ENCODE results near the gene LUM. TPM values are rescaled to one million over a fixed set of nuclear protein-coding genes. Genes with fewer than 3 reads are reported as not detected.

The LUM gene
- total and polyA plus RNA-seq, 2 experiments from 2014 or later: 0.27 TPM; not detected in 1

GRCh38 chr12:91154131-91154530 lies 42.8 kb upstream of the LUM start (continued):
- TF ChIP-seq, protein P1, sequence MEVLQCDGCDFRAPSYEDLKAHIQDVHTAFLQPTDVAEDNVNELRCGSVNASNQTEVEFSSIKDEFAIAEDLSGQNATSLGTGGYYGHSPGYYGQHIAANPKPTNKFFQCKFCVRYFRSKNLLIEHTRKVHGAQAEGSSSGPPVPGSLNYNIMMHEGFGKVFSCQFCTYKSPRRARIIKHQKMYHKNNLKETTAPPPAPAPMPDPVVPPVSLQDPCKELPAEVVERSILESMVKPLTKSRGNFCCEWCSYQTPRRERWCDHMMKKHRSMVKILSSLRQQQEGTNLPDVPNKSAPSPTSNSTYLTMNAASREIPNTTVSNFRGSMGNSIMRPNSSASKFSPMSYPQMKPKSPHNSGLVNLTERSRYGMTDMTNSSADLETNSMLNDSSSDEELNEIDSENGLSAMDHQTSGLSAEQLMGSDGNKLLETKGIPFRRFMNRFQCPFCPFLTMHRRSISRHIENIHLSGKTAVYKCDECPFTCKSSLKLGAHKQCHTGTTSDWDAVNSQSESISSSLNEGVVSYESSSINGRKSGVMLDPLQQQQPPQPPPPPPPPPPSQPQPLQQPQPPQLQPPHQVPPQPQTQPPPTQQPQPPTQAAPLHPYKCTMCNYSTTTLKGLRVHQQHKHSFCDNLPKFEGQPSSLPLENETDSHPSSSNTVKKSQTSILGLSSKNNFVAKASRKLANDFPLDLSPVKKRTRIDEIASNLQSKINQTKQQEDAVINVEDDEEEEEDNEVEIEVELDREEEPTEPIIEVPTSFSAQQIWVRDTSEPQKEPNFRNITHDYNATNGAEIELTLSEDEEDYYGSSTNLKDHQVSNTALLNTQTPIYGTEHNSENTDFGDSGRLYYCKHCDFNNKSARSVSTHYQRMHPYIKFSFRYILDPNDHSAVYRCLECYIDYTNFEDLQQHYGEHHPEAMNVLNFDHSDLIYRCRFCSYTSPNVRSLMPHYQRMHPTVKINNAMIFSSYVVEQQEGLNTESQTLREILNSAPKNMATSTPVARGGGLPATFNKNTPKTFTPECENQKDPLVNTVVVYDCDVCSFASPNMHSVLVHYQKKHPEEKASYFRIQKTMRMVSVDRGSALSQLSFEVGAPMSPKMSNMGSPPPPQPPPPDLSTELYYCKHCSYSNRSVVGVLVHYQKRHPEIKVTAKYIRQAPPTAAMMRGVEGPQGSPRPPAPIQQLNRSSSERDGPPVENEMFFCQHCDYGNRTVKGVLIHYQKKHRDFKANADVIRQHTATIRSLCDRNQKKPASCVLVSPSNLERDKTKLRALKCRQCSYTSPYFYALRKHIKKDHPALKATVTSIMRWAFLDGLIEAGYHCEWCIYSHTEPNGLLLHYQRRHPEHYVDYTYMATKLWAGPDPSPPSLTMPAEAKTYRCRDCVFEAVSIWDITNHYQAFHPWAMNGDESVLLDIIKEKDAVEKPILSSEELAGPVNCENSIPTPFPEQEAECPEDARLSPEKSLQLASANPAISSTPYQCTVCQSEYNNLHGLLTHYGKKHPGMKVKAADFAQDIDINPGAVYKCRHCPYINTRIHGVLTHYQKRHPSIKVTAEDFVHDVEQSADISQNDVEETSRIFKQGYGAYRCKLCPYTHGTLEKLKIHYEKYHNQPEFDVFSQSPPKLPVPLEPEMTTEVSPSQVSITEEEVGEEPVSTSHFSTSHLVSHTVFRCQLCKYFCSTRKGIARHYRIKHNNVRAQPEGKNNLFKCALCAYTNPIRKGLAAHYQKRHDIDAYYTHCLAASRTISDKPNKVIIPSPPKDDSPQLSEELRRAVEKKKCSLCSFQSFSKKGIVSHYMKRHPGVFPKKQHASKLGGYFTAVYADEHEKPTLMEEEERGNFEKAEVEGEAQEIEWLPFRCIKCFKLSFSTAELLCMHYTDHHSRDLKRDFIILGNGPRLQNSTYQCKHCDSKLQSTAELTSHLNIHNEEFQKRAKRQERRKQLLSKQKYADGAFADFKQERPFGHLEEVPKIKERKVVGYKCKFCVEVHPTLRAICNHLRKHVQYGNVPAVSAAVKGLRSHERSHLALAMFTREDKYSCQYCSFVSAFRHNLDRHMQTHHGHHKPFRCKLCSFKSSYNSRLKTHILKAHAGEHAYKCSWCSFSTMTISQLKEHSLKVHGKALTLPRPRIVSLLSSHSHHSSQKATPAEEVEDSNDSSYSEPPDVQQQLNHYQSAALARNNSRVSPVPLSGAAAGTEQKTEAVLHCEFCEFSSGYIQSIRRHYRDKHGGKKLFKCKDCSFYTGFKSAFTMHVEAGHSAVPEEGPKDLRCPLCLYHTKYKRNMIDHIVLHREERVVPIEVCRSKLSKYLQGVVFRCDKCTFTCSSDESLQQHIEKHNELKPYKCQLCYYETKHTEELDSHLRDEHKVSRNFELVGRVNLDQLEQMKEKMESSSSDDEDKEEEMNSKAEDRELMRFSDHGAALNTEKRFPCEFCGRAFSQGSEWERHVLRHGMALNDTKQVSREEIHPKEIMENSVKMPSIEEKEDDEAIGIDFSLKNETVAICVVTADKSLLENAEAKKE (CRISPR knock-in tag; IDR thresholded peaks at IDR 0.05): no peak
- no peak for TF ChIP-seq POLR2AphosphoS5 (IDR thresholded peaks at IDR 0.05; ENCODE audit: low read depth)
- no peak for TF ChIP-seq CREB1 (CRISPR knock-in tag; IDR thresholded peaks at IDR 0.05; ENCODE audit: low read depth)
- no peak for TF ChIP-seq STAT1 (IDR thresholded peaks at IDR 0.05; ENCODE audit: unreplicated experiment)
- TF ChIP-seq, protein P2, sequence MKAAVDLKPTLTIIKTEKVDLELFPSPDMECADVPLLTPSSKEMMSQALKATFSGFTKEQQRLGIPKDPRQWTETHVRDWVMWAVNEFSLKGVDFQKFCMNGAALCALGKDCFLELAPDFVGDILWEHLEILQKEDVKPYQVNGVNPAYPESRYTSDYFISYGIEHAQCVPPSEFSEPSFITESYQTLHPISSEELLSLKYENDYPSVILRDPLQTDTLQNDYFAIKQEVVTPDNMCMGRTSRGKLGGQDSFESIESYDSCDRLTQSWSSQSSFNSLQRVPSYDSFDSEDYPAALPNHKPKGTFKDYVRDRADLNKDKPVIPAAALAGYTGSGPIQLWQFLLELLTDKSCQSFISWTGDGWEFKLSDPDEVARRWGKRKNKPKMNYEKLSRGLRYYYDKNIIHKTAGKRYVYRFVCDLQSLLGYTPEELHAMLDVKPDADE (IDR thresholded peaks at IDR 0.05): no peak
- TF ChIP-seq, protein P3, sequence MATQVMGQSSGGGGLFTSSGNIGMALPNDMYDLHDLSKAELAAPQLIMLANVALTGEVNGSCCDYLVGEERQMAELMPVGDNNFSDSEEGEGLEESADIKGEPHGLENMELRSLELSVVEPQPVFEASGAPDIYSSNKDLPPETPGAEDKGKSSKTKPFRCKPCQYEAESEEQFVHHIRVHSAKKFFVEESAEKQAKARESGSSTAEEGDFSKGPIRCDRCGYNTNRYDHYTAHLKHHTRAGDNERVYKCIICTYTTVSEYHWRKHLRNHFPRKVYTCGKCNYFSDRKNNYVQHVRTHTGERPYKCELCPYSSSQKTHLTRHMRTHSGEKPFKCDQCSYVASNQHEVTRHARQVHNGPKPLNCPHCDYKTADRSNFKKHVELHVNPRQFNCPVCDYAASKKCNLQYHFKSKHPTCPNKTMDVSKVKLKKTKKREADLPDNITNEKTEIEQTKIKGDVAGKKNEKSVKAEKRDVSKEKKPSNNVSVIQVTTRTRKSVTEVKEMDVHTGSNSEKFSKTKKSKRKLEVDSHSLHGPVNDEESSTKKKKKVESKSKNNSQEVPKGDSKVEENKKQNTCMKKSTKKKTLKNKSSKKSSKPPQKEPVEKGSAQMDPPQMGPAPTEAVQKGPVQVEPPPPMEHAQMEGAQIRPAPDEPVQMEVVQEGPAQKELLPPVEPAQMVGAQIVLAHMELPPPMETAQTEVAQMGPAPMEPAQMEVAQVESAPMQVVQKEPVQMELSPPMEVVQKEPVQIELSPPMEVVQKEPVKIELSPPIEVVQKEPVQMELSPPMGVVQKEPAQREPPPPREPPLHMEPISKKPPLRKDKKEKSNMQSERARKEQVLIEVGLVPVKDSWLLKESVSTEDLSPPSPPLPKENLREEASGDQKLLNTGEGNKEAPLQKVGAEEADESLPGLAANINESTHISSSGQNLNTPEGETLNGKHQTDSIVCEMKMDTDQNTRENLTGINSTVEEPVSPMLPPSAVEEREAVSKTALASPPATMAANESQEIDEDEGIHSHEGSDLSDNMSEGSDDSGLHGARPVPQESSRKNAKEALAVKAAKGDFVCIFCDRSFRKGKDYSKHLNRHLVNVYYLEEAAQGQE (IDR thresholded peaks at IDR 0.05; ENCODE audit: unreplicated experiment): no peak
- TF ChIP-seq NANOG (IDR thresholded peaks at IDR 0.05; ENCODE audit: borderline replicate concordance): no peak

Measured in GM23338 (cell line).